Activated CD8-positive, alpha-beta memory T cell treated with anti-CD3 and anti-CD28 coated beads, Interleukin-2, amount 10 ng/mL, durations not matched to agents 7 days and 5 days (primary cell): Measurements from ENCODE around the gene CHSY3. TPM values are rescaled to one million over a fixed set of nuclear protein-coding genes. Genes with fewer than 3 reads are reported as not detected.

Source experiments
- ATAC-seq: fragments of 150-1000 bp; cut with Tn5 transposase; one replicate; pipeline ENCODE4 v1.10.0; 2021; ENCODE audit warnings: moderate library complexity
- CTCF ChIA-PET: fragments of 350-600 bp; sonication (Branson Sonifier 250); formaldehyde crosslinking; loops from one replicate; lab custom pipeline; 2021; ENCODE audit warnings: antibody characterized with exemption; lab: Charles Lee
- DNase-seq: peaks from one replicate; pipeline ENCODE4 v3.0.0-alpha.2; 2020
- H3K27ac Mint-ChIP-seq: one replicate; pipeline ENCODE4 v1.8.0; 2021; ENCODE audit warnings: mild to moderate bottlenecking, mixed read lengths
- H3K27me3 Mint-ChIP-seq: one replicate; pipeline ENCODE4 v1.8.0; 2021; ENCODE audit warnings: mixed read lengths
- H3K36me3 Mint-ChIP-seq: one replicate; pipeline ENCODE4 v1.8.0; 2021; ENCODE audit warnings: mild to moderate bottlenecking, mixed read lengths
- H3K4me1 Mint-ChIP-seq: one replicate; pipeline ENCODE4 v1.8.0; 2021; ENCODE audit warnings: mixed read lengths
- H3K4me3 Mint-ChIP-seq: one replicate; pipeline ENCODE4 v1.8.0; 2021; ENCODE audit warnings: mild to moderate bottlenecking, moderate library complexity, mixed read lengths
- H3K9me3 Mint-ChIP-seq: one replicate; pipeline ENCODE4 v1.8.0; 2022; ENCODE audit warnings: low read depth, mixed read lengths
- total RNA-seq, 2 experiments: library from RNA; stranded (reverse); gene quantifications; one replicate each; pipeline ENCODE4 v1.2.3, GENCODE V29; 2021

The CHSY3 gene
- total RNA-seq, 2 experiments from 2014 or later = not detected

DNA sequence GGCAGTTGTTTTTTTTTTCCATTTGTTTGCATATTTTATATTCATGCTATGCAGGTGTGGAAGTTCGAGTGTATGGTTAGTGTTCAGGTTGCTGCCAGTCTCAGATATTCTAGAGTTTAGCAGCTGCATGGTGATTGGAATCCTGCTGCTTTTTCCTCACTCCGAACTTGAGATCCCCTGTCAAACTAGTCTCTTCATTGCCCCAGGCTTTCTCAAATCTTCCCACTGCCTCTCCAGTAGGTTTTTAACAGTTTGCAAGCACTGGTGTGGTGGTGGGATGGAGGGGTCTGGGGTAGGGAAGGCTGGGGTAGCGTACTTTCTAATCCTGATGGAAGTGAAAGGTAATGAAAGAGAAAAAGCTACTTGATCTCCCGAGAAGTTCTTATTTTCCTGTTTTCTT lies 112.9 kb downstream of the CHSY3 start:
- no peaks in the 10 kb centered on the region for H3K36me3 Mint-ChIP-seq
- DNase-seq (no peak), ATAC-seq (no peak)
- no peaks in the 10 kb centered on the region for H3K27me3 Mint-ChIP-seq
- CTCF ChIA-PET = no interaction called here
- no peaks in the 10 kb centered on the region for H3K4me1 Mint-ChIP-seq
- no peak overlapping the region for H3K4me3 Mint-ChIP-seq
- peaks cover 6% of the 10 kb centered on the region for H3K9me3 Mint-ChIP-seq
- H3K27ac Mint-ChIP-seq = no peak overlapping the region

DNA sequence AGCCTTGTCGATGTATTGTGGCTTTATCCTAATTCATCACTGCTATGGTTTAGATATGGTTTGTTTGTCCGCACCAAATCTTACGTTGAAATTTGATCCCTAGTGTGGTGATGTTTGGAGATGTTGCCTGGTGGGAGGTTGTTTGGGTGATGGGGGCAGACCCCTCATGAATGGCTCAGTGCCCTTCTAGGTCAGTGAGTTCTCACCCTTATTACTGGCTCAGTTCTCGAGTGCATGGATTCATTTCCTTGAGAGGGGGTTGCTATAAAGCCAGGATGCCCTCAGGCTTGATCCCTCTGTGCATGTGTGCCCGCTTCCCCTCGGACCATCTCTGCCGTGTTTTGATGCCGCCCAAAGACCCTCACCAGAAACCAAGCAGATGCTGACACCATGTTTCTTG lies 114.4 kb downstream of the CHSY3 start:
- H3K4me3 Mint-ChIP-seq = no peak overlapping the region
- H3K4me1 Mint-ChIP-seq = no peaks in the 10 kb centered on the region
- H3K9me3 Mint-ChIP-seq = peaks cover 6% of the 10 kb centered on the region
- CTCF ChIA-PET = no interaction called here
- ATAC-seq (no peak), DNase-seq (no peak)
- no peaks in the 10 kb centered on the region for H3K36me3 Mint-ChIP-seq
- no peak overlapping the region for H3K27ac Mint-ChIP-seq
- no peaks in the 10 kb centered on the region for H3K27me3 Mint-ChIP-seq

DNA sequence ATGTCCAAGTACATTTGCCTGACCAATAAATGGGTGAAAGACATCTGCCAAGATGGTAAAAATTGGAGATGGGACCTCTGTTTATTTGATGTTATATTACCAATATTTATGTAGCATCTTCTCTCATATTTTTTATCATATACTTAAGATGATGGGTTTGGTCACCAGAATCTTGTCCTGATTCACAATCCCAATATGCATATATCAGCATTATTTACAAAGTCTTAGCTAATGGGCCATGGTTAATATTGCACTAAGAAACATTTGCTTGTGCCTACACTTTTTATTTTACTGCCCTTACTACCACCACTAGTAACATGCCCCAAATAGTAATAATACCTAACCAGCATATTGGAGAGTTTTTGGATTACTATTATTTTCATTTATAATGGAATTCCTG lies 116.7 kb downstream of the CHSY3 start:
- no peak overlapping the region for H3K4me3 Mint-ChIP-seq
- CTCF ChIA-PET = no interaction called here
- no peaks in the 10 kb centered on the region for H3K36me3 Mint-ChIP-seq
- ATAC-seq = no peak
- no peak overlapping the region for H3K27ac Mint-ChIP-seq
- no peaks in the 10 kb centered on the region for H3K9me3 Mint-ChIP-seq
- DNase-seq = no peak
- H3K4me1 Mint-ChIP-seq = no peaks in the 10 kb centered on the region
- no peaks in the 10 kb centered on the region for H3K27me3 Mint-ChIP-seq

DNA sequence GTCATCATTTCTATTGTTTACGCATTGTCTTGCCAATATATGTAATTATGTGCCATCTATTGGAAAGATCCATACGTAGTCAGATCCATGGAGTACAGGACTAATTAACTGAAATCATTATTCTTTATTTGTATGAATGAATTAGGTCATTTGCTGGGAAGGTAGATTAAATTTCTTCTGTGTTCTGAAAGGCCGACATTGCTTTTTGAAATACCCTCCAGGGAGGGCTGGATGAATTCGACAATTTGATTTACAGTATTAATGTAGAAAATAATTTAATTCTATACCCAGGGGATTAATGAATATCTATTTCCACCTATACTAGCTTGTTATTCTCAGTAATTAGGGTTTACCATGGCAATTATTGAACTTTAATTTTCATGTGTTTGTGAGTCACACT lies 117.6 kb downstream of the CHSY3 start:
- no peak for ATAC-seq
- H3K4me3 Mint-ChIP-seq = no peak overlapping the region
- no peak overlapping the region for H3K27ac Mint-ChIP-seq
- no peaks in the 10 kb centered on the region for H3K4me1 Mint-ChIP-seq
- no peaks in the 10 kb centered on the region for H3K9me3 Mint-ChIP-seq
- DNase-seq = no peak
- H3K36me3 Mint-ChIP-seq = no peaks in the 10 kb centered on the region
- no peaks in the 10 kb centered on the region for H3K27me3 Mint-ChIP-seq
- CTCF ChIA-PET = no interaction called here

DNA sequence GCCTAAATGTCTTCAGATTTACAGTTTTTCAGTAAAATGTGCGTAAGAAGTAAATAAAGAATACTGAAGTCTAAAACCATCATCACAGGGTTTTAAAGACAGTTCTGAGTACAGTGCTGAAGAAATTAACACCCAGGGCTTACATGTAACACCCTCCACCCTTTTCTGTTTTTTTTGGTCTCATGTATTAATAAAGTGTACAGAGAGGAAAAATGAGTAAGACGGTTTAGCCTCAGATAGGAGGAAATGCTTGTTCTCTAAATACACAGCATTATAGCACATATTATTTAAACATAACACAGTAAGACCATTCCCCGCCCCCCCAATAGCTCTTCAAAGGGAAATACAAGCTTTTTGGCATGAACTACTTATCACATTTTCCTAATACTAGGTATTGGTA lies 119.3 kb downstream of the CHSY3 start:
- ATAC-seq = no peak
- Mint-ChIP-seq H3K9me3 (no peaks in the 10 kb centered on the region), H3K4me3 (no peak overlapping the region), H3K27ac (no peak overlapping the region), H3K4me1 (no peaks in the 10 kb centered on the region), H3K27me3 (no peaks in the 10 kb centered on the region), H3K36me3 (no peaks in the 10 kb centered on the region)
- CTCF ChIA-PET = no interaction called here
- DNase-seq = no peak

DNA sequence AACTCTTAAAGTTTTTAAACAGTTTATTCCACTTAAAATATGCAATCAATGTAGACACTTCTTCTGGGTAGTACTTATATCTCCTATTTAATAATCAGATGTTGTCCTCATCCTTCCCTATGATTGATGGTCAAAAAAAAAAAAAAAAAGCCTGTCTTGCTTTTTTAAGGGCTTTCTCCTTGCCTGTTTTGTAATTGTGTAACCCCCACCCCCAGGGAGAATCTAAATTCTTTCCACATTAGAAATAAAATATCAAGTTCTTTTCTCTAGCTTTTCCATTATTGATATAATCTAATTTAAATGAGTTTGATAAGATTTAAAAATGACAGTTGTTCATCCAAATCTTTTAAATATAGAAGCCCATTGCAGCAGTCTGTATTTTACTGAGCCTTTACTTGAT lies 119.7 kb downstream of the CHSY3 start:
- H3K36me3 Mint-ChIP-seq = no peaks in the 10 kb centered on the region
- ATAC-seq = no peak
- H3K4me1 Mint-ChIP-seq = no peaks in the 10 kb centered on the region
- H3K9me3 Mint-ChIP-seq = no peaks in the 10 kb centered on the region
- CTCF ChIA-PET = no interaction called here
- no peak for DNase-seq
- no peak overlapping the region for H3K27ac Mint-ChIP-seq
- H3K4me3 Mint-ChIP-seq = no peak overlapping the region
- H3K27me3 Mint-ChIP-seq = no peaks in the 10 kb centered on the region

DNA sequence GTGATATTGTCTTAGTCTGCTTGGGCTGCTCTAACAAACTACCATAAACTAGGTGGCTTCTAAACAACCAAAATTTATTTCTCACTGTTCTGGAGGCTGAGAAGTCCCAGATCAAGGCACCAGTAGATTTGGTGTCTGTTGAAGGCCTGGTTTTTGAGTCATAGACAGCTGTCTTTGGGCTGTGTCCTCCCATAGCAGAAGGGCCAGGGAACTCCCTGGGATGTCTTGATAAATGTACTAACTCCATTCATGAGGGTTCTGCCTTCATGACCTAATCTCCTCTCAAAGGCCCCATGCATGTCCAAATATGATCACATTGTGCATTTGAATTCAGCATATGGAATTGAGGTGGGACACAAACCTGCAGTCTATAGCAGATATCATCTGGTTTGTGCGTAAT lies 121.2 kb downstream of the CHSY3 start:
- H3K27ac Mint-ChIP-seq = no peak overlapping the region
- H3K36me3 Mint-ChIP-seq = no peaks in the 10 kb centered on the region
- no peaks in the 10 kb centered on the region for H3K9me3 Mint-ChIP-seq
- H3K27me3 Mint-ChIP-seq = no peaks in the 10 kb centered on the region
- ATAC-seq (no peak), DNase-seq (no peak)
- CTCF ChIA-PET = no interaction called here
- H3K4me3 Mint-ChIP-seq = no peak overlapping the region
- H3K4me1 Mint-ChIP-seq = no peaks in the 10 kb centered on the region

DNA sequence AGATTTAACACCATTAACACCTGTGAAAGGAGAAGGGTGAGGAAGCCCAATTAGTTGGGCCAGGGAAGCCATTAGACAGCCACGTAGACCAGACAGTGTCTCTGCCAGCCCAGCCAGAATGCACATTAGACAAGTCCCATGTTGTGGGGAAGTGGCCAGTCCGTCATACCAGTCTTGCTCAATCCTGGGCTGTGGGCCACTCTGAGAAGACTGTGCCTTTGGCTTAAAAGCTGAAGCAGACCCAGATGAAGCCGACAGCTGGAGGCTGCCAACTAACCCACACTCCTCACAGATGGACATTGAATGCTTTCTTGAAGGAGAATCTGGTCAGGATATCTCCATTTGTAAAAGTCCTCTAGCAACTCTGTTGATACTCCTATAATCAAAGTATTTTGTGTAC lies 128.5 kb downstream of the CHSY3 start:
- CTCF ChIA-PET = no interaction called here
- Mint-ChIP-seq H3K36me3 (no peaks in the 10 kb centered on the region), H3K27ac (no peak overlapping the region), H3K27me3 (no peaks in the 10 kb centered on the region), H3K4me3 (no peak overlapping the region), H3K9me3 (no peaks in the 10 kb centered on the region), H3K4me1 (no peaks in the 10 kb centered on the region)
- no peak for DNase-seq
- ATAC-seq = no peak

DNA sequence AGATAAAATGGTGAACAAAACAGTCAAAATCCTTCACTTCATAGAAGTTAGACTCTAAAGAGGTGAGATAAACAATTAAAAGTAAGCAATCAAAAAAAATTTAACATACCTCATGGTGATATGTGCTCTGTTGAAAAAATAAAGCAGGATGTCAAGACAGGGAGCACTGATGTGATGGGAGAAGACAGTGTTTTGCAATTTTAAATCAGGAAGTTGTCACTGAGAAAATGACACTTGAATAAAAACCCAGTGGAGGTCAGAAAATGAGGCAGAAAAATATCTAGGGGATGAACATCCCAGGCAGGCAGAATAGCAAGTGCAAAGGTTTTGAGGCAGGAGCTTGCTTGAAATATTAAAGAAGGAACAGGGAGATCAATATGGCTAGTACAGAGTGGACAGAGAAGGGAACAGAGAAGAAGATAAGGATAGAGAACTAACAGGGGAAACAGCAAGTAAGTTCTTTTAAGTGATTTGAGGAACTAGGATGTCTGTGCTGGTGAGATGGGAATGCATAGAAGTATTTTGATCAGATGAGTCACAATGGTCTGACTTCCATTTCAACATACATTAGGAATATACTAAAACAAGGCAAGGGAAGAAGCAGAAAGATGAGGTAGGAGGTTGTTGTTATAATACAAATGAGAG lies 130.4 kb downstream of the CHSY3 start:
- no peaks in the 10 kb centered on the region for H3K27me3 Mint-ChIP-seq
- H3K9me3 Mint-ChIP-seq = no peaks in the 10 kb centered on the region

DNA sequence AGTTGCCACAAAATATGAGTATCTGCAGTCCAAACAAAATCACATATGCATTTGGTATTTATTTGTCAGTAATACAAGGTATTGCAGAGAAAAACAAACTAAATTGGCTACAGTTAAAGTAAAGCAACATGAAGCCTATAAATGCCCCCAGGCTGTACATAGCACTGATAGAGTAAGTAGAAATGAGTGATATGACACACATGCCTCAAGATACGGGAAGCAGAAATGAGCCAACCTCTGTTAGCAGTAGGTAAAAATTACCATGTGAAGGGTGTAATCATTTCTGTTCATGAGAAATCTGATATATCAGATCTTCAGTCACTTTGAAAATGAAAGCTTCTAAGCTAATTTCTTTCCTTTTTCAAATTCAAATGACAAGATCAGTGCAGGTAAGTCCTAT lies 131.1 kb downstream of the CHSY3 start:
- H3K4me3 Mint-ChIP-seq = no peak overlapping the region
- DNase-seq (no peak), ATAC-seq (no peak)
- H3K9me3 Mint-ChIP-seq = no peaks in the 10 kb centered on the region
- H3K4me1 Mint-ChIP-seq = no peaks in the 10 kb centered on the region
- H3K27ac Mint-ChIP-seq = no peak overlapping the region
- CTCF ChIA-PET = no interaction called here
- H3K36me3 Mint-ChIP-seq = no peaks in the 10 kb centered on the region
- no peaks in the 10 kb centered on the region for H3K27me3 Mint-ChIP-seq

More for the DNA sequence above, 130.4 kb downstream of the CHSY3 start:
- no peak overlapping the region for H3K27ac Mint-ChIP-seq
- no peaks in the 10 kb centered on the region for H3K36me3 Mint-ChIP-seq
- no peak for ATAC-seq
- no peak overlapping the region for H3K4me3 Mint-ChIP-seq
- no peaks in the 10 kb centered on the region for H3K4me1 Mint-ChIP-seq
- DNase-seq = no peak
- CTCF ChIA-PET = no interaction called here

DNA sequence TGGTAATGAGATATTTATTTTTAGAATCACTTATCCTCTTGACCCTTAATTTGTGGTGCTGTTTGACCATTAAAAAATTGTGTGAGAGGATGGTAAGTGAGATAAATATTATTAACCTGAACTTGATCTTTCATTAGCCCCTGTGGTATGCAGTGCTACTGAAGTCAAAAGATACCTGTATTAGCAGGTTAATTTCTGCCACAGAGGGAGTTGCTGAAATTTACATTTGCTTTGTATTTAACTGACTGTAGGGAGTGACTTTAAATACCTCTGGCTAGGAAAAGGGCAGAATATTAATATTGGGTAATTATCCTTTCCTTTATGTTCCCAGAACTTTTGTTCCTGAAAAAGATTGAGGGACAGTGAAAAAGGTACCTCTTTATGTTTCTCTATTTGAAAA lies 133.6 kb downstream of the CHSY3 start:
- CTCF ChIA-PET = no interaction called here
- Mint-ChIP-seq H3K27me3 (no peaks in the 10 kb centered on the region), H3K36me3 (no peaks in the 10 kb centered on the region), H3K4me3 (no peak overlapping the region), H3K27ac (no peak overlapping the region), H3K9me3 (no peaks in the 10 kb centered on the region), H3K4me1 (no peaks in the 10 kb centered on the region)
- DNase-seq (no peak), ATAC-seq (no peak)

DNA sequence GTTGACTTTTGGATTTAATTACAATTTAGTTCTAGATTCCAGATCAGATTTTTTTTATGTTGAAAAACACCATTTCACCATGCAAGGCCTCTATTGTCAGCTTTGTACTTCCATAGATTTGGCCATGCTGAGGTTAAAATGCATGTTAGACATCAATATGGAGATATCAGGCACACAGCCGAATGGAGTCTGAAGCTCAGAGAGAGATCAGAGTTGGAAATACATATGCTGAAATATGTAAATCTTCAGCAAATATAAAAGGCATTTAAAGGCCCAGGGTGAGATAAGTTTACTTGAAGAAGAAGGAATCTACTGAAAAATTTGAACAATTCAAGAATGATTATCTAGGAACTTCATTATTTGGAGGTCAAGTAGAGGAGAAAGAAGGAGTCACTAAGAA lies 139.6 kb downstream of the CHSY3 start:
- no peaks in the 10 kb centered on the region for H3K9me3 Mint-ChIP-seq
- no peak overlapping the region for H3K27ac Mint-ChIP-seq
- CTCF ChIA-PET = no interaction called here
- no peaks in the 10 kb centered on the region for H3K27me3 Mint-ChIP-seq
- DNase-seq = no peak
- no peak overlapping the region for H3K4me3 Mint-ChIP-seq
- no peaks in the 10 kb centered on the region for H3K4me1 Mint-ChIP-seq
- no peaks in the 10 kb centered on the region for H3K36me3 Mint-ChIP-seq
- ATAC-seq = no peak

DNA sequence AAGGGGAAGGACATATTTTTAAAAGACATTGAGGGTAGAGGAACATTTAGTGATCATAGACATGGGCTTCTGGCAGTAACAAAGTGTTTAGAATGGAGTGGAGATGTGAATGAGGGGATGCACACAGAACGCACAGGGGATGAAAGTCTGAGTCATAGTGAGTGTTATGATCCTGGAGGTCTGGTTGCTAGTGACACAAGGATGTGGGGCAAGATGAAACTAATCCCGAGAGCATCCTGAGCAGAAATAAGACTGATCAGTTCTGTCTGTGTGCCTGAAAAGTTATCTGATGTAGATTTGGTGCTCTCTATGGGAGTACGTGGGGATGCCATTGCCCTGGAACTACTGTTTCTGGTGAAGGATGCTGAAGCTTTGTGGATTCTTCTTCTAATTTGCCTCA lies 141.1 kb downstream of the CHSY3 start:
- Mint-ChIP-seq H3K27me3 (no peaks in the 10 kb centered on the region), H3K4me3 (no peak overlapping the region), H3K4me1 (no peaks in the 10 kb centered on the region), H3K27ac (no peak overlapping the region), H3K36me3 (no peaks in the 10 kb centered on the region), H3K9me3 (no peaks in the 10 kb centered on the region)
- DNase-seq (no peak), ATAC-seq (no peak)
- CTCF ChIA-PET = no interaction called here

DNA sequence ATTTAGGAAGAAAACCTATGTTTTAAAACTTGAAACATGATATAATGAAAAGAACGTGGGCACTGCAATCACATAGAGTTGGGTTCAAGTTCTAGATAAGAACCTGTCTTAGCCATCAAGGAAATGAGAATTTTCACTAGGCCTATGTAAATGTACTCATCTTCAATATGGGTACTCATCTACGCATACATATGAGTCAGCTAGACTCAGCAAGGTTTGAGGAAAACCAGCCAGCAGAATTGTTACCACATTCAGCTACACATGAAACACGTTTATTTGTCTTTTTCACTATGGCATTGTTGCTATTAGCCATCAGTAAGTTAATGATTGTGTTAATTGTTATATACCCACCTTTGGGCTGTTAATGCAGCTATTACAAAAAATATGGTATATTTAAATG lies 146.3 kb downstream of the CHSY3 start:
- H3K9me3 Mint-ChIP-seq = no peaks in the 10 kb centered on the region
- no peaks in the 10 kb centered on the region for H3K4me1 Mint-ChIP-seq
- no peak overlapping the region for H3K4me3 Mint-ChIP-seq
- no peak for DNase-seq
- CTCF ChIA-PET = no interaction called here
- ATAC-seq = no peak
- H3K27me3 Mint-ChIP-seq = no peaks in the 10 kb centered on the region
- H3K27ac Mint-ChIP-seq = no peak overlapping the region
- H3K36me3 Mint-ChIP-seq = no peaks in the 10 kb centered on the region

DNA sequence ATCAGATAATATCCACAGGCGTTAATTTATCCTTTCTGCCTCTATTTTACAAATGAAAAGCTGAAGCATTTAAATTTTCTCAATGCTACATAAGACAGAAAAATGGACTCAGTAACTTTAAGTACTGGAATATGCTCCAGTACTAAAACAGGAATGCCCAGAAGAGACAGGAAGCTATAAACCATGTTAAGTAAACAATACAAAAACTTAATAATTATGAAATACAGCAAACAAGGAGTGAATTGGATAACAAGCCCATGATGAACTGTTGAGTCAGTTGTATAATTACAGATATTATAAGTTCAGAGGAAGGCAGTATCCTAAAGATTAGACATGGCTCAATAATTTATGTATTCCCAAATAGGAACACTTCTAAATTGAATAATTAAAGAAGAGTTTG lies 148.5 kb downstream of the CHSY3 start:
- no peaks in the 10 kb centered on the region for H3K36me3 Mint-ChIP-seq
- ATAC-seq (no peak), DNase-seq (no peak)
- CTCF ChIA-PET = no interaction called here
- H3K4me3 Mint-ChIP-seq = no peak overlapping the region
- no peak overlapping the region for H3K27ac Mint-ChIP-seq
- no peaks in the 10 kb centered on the region for H3K27me3 Mint-ChIP-seq
- no peaks in the 10 kb centered on the region for H3K4me1 Mint-ChIP-seq
- no peaks in the 10 kb centered on the region for H3K9me3 Mint-ChIP-seq
